Right ventricle myocardium superior (tissue), 1 donor: Measurements from ENCODE around the gene TMEM9. TPM values are rescaled to one million over a fixed set of nuclear protein-coding genes. Genes with fewer than 3 reads are reported as not detected.
A peak's percentile ranks its signal among the peaks of the same experiment; 100 is the strongest.

Experiments
- ATAC-seq: fragments of 200-7000 bp; cut with Tn5 transposase; one replicate; pipeline ENCODE4 v1.9.1; 2020; ENCODE audit warnings: mild to moderate bottlenecking; ENCODE audit not compliant: poor library complexity
- DNase-seq: peaks from one replicate; pipeline ENCODE4 v3.0.0-alpha.2; 2020
- intact Hi-C: fragments of 100-400 bp; cut with DNase I; formaldehyde crosslinking; loops from one replicate; pipeline ENCODE4 v1.11.2; 2022
- total RNA-seq: library from RNA; stranded (reverse); fragmentation: NEBNext Ultra II Directional; extraction: Animal tissue kit (Norgen Biotek cat#: 25700); gene quantifications from one replicate; pipeline ENCODE4 v1.2.1, GENCODE V29; 2021
- donor health status: DM: no; HTN: yes; CAD: no; lungs with severe emphysema.

The TMEM9 gene
- total RNA-seq, 1 donor from 2014 or later: 20.7 TPM

GRCh38 chr1:201137579-201138310, 16.5 kb downstream of the TMEM9 start:
- DNase-seq: peak; percentile 79
- intact Hi-C loops: no loop called here
- peak; percentile 62 for ATAC-seq

DNA sequence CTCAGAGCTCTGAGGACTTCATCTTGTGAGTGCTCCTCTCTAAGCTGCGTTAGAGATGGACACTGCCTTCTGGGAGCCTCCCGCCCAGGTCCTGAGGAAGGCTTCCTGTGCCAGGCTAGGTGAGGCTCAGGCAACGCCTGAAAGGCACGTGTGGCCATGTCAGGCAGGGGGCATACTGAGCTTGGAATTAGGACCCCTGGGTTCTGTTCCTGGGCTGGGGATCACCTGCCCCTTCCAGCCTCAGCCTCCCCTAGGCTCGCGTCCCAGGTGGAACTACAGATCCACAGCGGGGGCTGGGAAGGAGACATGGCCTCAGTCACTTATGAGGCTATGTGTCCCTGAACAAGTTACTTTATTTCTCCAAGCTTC, 17.3 kb downstream of the TMEM9 start:
- DNase-seq: no peak
- no peak for ATAC-seq
- intact Hi-C loops: no loop called here

GRCh38 chr1:201136355-201137023, 17.8 kb downstream of the TMEM9 start:
- no peak for ATAC-seq
- intact Hi-C loops: no loop called here
- DNase-seq: no peak

- DNase-seq: no peak
- intact Hi-C loops: no loop called here
- ATAC-seq: no peak
These were observed 19.9 kb downstream of the TMEM9 start for GRCh38 chr1:201134405-201134804.

GRCh38 chr1:201131398-201131797, 22.9 kb downstream of the TMEM9 start:
- intact Hi-C loops: no loop called here
- ATAC-seq (no peak), DNase-seq (no peak)

GRCh38 chr1:201128962-201129361, 25.3 kb downstream of the TMEM9 start:
- ATAC-seq: no peak
- DNase-seq: no peak
- intact Hi-C loops: no loop called here

GRCh38 chr1:201128476-201128875, 25.8 kb downstream of the TMEM9 start:
- intact Hi-C loops: no loop called here

GRCh38 chr1:201127755-201128455, 26.4 kb downstream of the TMEM9 start:
- ATAC-seq (no peak), DNase-seq (no peak)
- intact Hi-C loops: no loop called here

More at GRCh38 chr1:201128476-201128875, 25.8 kb downstream of the TMEM9 start:
- ATAC-seq (no peak), DNase-seq (no peak)

GRCh38 chr1:201126832-201127754, 27.2 kb downstream of the TMEM9 start, which contains the start of gene ASCL5:
TSS of gene ASCL5 (minus strand) at chr1:201127184. CDS start at chr1:201115372, 11,812 bp downstream.
- intact Hi-C loops: no loop called here
- no peak for ATAC-seq
- DNase-seq: peak; percentile 13

DNA sequence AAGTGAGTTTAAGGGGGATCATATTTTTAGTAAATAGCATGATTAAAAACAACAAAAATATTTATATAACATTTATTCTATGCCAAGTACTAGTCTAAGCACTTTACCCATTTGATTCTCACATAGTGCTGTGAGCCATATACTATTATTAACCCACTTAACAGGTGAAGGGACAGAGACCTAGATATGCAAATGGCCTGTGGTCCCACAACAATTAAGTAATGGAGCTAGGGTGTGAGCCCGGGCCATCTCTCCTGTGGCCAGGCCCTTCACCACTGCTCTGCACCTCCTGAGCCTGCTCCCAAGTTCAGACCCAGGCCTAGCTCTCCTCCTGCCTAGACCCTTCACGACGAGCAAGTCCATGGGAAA, 27.8 kb downstream of the TMEM9 start:
- intact Hi-C loops: no loop called here

GRCh38 chr1:201125800-201126199, 28.5 kb downstream of the TMEM9 start:
- no peak for ATAC-seq
- DNase-seq: peak; percentile 13
- intact Hi-C loops: no loop called here

More for the DNA sequence above, 27.8 kb downstream of the TMEM9 start:
- ATAC-seq (no peak), DNase-seq (peak; percentile 15)

DNA sequence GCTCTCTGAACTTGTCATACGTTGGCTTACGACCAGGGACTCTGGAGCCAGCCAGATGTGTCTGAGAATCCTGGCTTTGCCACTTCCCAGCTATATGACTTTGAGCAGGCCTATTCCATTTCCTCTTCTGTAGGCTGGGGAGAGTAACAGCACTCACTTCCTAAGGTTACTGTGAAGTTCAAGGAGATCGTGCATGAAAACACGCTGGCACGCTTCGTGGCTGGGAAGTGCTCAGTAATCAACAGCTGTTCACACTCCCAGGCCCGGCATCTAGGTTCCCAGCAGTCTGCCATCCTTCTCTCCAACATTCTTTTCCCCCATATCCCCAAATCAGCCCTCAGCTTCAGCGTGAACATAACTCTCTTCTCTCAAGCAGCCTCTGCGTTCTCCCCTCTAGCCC, 29.3 kb downstream of the TMEM9 start:
- DNase-seq (peak; percentile 22), ATAC-seq (no peak)
- intact Hi-C loops: no loop called here

- intact Hi-C loops: no loop called here
These were observed 30.4 kb downstream of the TMEM9 start for GRCh38 chr1:201123866-201124265.

GRCh38 chr1:201122321-201122957, 31.8 kb downstream of the TMEM9 start:
- ATAC-seq (no peak), DNase-seq (peak; percentile 24)
- intact Hi-C loops: no loop called here

More at GRCh38 chr1:201123866-201124265, 30.4 kb downstream of the TMEM9 start:
- DNase-seq (no peak), ATAC-seq (no peak)

DNA sequence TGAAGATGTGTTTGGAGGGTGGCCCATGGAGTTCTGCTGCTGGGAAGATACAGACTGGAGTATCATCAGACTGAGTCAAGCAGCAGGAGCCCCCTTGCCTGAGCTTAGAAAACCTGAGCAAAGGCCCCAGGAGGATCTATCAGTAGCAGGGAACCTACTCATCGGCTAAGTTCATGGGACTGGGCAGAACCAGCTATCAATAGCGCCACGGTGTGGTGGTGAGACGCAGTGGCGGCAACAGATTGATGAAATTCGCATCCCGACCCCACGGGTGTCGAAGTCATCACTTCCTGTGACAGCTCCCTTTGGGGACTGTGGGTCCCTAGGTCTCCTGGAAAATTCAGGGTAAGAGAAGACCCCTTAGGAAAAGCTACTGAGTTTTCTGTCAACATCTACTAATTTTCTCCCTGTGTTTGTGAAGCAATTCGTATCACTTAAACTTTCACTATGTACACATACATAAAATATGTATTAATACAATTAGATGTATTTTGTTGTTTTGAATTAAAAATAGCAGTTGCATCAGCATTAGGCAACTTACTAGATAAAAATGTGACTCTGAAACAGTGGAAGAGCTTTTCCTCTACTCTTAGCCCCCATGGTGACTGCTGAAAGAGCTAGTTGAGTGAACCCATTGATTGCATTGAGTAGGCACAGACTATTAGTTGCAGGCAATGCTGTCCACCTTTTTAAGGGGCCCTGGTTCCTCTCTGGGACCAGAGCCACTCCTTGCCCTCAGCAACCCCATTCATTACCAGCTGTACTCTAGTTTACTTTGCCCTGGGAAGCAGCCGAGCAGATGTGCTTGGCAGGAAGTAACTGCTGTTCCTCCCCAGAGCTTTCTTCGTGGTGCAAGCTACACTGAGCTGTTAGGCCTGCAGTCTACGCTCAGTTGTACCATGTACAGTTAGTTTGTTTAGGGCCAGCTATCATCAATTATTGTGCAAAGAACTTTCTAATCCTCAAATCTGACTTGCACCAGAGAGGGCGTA, 34.8 kb downstream of the TMEM9 start:
- DNase-seq: peak; percentile 45
- intact Hi-C loops: no loop called here
- ATAC-seq: peak; percentile 64

GRCh38 chr1:201116091-201116490, 38.2 kb downstream of the TMEM9 start:
- DNase-seq (peak; percentile 5), ATAC-seq (no peak)
- intact Hi-C loops: no loop called here

DNA sequence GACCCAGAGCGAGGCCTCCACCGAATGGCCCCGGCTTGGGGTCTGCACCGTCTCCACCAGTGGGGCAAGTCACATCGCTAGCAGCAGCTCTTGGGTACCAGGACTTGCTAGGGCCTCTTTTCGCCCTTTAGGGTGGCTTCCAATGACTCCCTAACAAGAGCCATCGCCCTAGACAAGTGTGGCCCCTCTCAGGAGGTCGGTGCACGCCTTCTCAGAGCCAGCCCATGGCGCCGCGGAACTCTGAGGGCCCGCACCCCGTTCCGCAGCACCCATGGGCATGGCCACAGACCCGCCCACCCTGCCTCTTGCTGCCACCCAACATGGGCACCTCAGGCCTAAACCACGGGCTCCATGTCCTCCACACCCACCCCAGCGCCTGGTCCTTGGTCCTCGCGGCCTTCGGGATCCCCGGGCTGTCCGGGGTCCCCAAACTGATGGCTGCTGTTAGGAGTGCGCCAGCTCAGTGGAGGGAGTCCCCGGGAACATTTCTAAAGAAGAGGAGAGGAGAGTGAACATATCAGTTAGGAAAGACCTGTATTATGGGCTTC, 38.8 kb downstream of the TMEM9 start:
- DNase-seq (peak; percentile 27), ATAC-seq (no peak)
- intact Hi-C loops: loop anchor here (2.0 kb wide), 1 partner anchor 143 kb away; no protein-coding TSS in a partner anchor
